A204.1 (cell line): ENCODE results near the gene WDR20.
"Not testable (repeated sequence)": the region's sequence is repeated elsewhere in the genome, so short reads cannot be mapped to it uniquely, and the experiment has no call there.

Source experiments
- FAIRE-seq: peaks from 2 replicates; lab custom pipeline; 2012; peaks lifted over from hg19 to GRCh38; lab: Jason Lieb, UNC

The WDR20 gene

DNA sequence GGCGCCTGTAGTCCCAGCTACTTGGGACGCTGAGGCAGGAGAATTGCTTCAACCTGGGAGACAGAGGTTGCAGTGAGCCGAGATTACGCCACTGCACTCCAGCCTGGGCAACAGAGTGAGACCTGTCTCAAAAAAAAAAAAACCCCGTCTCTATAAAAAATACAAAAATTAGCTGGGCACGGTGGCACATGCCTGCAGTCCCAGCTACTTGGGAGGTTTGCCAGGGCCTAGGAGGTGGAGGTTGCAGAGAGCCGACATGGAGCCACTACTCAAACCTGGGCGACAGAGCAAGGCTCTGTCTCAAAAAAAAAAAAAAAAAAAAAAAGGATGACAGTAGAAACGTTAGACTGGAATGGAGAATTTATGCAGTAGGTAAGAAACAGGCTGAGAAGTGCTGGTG, 5.7 kb upstream of the WDR20 start:
- not testable (repeated sequence) for FAIRE-seq

DNA sequence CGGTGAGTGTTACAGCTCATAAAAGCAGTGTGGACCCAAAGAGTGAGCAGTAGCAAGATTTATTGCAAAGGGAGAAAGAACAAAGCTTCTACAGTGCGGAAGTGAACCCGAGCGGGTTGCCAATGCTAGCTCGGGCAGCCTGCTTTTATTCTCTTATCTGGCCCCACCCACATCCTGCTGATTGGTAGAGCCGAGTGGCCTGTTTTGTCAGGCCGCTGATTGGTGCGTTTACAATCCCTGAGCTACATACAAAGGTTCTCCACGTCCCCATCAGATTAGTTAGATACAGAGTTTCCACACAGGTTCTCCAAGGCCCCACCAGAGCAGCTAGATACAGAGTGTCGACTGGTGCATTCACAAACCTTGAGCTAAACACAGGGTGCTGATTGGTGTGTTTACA, 5.0 kb upstream of the WDR20 start:
- FAIRE-seq: not testable (repeated sequence)

GRCh38 chr14:102135456-102135855, 4.2 kb upstream of the WDR20 start:
- FAIRE-seq: not testable (repeated sequence)

GRCh38 chr14:102138535-102138934, 1.2 kb upstream of the WDR20 start:
- no peak for FAIRE-seq

GRCh38 chr14:102138961-102139285, 774 bp upstream of the WDR20 start:
- FAIRE-seq: no peak

- no peak for FAIRE-seq
These were observed 491 bp downstream of the WDR20 start for GRCh38 chr14:102140027-102140749.

GRCh38 chr14:102140750-102141145, 1.1 kb downstream of the WDR20 start:
- FAIRE-seq: no peak

DNA sequence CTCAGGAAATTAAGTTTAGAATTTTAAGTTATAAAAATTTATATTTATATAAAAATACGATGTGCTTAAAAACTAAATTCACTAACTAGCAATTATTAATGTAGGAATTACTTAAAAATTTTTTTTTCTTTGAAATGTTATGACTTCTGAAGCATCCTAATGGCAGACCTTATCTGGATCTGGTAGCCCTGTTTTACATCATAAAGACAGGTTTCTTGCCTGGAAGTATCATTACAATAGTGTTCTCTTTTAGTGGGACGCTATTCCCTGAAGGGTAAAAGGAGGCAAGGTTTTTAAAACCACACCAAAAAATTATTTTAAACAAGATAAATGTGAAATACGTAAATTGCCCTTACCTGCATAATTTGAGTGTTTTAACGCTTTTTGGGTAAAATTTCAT, 2.1 kb downstream of the WDR20 start:
- FAIRE-seq: no peak

DNA sequence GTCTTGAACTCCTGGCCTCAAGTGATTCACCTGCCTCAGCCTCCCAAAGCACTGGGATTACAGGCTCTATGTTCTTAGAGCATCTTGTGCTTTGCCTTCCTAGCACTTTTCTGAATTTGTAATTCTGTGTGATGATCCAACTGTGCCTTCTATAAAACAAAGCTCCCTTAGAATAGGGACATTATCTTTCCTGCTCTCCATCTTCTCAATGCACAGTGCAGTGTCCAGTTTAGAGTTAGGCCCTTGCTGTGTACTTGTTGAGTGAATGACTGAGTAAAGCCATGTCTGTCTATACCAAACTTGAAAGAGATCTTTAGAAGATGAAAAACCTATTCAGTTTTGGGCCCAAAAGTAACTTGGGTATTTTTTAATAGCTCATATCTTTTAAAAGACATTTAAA, 5.2 kb downstream of the WDR20 start:
- no peak for FAIRE-seq

DNA sequence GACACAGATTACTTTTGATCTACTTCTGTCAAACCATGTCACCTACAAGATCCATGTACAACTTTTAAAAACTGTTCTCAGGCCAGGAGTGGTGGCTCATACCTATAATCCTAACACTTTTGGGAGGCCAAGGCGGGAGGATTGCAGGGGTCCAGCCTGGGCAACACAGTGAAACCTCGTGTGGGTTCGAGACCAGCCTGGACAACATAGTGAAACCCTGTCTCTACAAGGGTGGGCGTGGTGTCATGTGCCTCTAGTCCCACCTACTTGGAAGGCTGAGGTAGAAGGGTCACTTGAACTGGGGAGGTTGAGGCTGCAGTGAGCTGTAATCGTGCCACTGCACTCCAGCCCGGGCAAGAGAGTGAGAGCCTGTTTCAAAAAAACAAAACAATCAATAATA, 5.7 kb downstream of the WDR20 start:
- FAIRE-seq: no peak

GRCh38 chr14:102146423-102146822, 6.7 kb downstream of the WDR20 start:
- no peak for FAIRE-seq

DNA sequence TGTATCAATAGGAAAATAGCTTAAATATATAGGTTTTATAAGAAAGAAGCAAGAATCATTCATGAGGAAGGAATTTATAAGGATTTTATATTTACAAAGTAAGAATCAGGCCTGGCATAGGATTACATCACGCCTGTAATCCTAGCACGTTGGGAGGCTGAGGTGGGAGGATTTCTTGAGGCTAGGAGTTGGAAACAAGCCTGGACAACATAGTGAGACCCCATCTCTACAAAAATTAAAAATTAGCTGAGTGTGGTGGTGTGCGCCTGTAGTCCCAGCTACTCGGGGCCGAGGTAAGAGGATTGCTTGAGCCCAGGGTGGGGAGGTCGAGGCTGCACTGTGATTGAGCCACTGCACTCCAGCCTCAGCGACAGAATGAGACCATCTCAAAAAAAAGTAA, 10.4 kb downstream of the WDR20 start:
- FAIRE-seq: no peak

DNA sequence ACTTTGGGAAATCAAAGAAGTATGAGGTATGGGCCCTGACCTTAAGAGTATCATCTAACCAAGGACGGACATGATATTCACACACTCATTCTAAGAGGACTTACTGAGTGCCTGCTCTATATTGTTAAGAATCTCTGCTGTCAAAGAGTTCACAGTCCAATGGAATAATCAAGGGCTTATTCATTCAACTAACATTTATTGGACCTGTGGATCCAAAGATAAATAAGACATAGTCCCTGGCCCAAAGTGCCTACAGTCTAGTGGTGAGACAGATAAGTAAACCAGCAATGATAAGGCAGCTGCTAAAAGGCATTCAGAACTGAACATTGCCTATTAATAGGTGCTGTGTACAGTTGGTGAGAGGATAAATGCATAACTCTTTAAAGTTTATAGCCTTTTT, 11.0 kb downstream of the WDR20 start:
- FAIRE-seq: no peak

DNA sequence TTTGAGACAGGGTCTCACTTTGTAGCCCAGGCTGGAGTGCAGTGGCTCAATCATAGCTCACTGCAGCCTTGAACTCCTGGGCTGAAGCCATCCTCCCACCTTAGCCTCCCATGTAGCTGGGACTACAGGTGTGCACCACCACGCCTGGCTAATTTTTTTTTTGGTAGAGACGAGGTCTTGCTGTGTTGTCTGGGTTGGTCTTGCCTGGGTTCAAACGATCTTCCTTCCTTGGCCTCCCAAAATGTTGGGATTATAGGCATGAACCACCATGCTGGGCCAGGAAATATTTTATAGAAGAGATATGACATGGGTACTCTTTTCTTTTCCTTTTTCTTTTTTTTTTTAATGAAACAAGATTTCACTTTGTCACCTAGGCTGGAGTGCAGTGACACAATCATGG, 11.7 kb downstream of the WDR20 start:
- not testable (repeated sequence) for FAIRE-seq

DNA sequence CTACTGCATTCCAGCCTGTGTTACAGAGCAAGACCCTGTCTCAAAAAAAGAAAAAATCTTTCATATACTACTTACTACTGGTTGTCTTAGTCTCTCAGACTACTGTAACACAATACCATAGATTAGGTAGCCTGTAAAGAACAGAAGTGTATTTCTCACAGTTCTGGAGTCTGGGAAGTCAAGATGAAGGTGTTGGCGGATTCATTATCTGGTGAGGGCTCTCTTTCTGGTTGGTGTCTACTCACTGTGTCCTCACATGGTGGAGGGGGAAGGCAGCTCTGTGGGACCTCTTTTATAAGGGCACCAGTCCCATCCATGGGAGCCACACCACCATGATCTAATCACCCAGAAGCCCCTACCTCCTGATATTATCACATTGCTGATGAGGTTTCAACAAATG, 14.4 kb downstream of the WDR20 start:
- FAIRE-seq: no peak

DNA sequence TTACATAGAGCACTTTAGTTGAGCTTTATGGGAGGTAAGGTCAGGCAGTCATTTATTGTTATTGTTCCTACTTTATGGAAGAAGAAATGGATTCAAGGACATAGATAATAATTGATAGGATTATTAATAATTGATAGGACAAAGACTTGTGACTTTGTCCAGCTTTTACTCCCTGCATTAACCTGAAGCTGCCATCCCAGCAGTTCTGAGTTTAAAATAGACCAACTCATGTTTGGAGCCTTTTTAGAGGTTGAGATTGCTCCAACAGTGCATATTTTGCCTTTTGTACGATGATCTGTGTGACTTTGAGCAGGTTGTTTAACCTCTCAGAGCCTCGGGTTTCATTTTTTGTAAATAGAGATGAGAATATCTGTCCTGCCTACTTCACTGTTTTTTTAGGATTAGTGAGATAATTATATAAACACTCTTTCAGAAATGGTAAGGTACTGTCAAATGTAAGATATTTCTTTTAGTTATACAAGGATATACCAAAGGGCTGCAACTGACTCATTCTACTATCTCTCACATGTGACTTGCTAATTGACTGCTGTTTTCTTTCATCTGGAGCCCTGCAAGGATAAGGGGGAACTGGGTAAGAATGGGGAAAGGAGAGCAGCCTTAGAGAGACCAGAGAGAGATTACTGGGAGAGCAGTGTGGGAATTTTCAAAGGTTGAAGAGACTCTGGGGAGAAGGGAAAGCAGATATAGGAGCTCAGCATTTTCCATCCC, 15.3 kb downstream of the WDR20 start:
- FAIRE-seq: no peak

DNA sequence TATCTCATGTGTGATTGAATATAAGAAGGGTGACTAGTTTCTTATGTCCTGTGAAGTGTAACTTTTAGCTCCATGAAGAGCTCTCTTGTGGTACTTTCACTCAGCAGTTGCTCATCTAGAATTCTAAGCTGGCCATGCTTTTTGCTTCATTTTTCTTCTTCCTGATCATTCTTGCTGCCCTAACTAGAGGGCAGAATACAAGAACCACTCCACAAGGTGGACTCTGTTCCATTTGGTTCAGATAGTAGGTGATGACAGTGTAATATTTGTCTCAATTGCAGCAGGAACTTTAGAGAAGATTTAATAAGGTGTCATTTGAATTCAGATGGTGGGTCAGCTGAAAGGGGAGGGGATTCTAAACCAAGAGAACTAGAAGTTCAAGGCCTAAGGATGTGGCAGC, 17.6 kb downstream of the WDR20 start:
- no peak for FAIRE-seq

DNA sequence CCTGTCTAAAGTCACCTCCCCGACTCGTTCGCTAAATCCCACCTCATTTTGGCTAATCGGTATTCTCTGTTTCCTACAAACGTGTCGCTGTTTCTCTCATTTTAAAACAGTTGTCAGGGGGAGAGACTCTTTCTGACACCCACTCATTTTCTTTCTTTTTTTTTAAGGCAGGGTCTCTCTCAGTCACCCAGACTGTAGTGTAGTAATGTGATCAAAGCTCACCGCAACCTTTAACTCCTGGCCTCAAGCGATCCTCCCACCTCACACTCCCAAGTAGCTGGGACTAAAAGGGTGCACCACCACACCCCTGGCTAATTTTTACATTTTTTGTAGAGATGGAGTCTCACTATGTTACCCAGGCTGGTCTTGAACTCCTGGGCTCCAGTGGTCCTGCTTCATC, 19.1 kb downstream of the WDR20 start:
- no peak for FAIRE-seq

DNA sequence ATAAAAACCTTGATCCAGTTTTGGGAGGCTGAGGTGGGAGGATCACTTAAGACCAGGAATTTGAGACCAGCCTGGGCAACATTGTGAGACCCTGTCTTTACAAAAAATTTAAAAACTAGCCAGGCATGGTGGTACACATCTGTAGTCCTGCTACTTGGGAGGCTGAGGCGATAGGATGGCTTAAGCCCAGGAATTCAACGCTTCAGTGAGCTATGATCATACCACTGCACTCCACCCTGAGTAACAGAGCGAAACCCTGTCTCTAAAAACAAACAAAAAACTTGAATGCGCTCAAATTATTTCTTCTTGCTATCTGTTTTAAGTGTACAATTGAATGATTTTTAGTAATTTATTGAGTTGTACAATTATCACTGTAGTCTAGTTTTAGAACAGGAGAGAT, 20.1 kb downstream of the WDR20 start:
- no peak for FAIRE-seq

DNA sequence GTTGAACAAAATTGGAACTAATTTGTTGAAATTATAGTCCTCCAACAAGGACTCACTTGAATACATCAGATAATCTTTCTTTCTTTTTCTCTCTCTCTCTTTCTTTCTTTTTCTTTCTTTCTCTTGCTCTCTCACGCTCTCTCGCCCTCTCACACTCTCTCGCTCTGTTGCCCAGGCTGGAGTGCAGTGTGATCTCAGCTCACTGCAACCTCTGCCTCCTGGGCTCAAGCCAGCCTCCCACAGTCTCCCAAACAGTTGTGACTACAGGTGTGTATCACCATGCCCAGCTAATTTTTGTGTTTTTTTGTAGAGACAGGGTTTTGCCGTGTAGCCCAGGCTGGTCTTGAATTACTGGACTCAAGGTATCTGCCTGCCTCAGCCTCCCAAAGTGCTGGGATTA, 22.8 kb downstream of the WDR20 start:
- FAIRE-seq: no peak

DNA sequence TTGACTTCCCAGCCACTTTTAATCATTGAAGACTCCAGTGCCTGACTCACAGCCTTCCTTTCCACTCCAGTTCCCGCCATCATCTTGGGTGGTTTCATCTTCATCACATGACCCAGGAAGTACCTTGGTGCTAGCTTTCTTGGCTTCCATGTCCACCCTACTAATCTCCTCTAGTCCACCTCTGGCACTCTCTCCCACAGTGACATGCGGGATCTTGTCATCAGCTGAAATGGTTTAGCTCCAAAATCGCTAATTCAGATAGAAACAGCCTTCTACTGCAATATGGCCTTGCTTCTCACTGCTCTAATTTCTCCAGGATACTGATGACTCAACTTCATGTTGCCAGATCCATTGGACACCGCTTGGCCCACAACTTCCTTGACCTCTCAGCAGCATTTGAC, 24.5 kb downstream of the WDR20 start:
- no peak for FAIRE-seq

GRCh38 chr14:102164965-102165364, 25.3 kb downstream of the WDR20 start:
- FAIRE-seq: no peak

DNA sequence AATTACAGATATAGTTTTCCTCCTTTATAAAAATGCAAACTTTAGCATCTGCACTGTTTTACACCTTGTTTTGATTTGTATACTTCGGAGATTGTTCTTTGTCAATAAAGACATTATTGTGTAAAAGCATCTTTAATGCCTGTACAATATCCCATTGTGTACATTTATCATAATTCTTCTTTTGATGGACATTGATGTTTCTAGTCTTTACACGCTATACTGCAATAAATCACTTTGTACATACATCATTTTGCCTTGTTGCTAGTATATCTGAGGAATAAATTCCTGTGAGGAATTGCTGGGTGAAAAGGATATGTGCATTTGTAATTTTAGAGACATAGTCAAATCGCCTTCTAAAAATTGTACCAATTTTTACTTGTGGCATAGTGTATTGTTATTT, 30.4 kb downstream of the WDR20 start:
- no peak for FAIRE-seq
